Measurements from ENCODE around the gene RFTN2.
"Not testable (repeated sequence)": the region's sequence is repeated elsewhere in the genome, so short reads cannot be mapped to it uniquely, and the experiment has no call there.

Gene RFTN2

GRCh38 chr2:197711578-197711977 is 36.2 kb upstream of the RFTN2 start:
- TF ChIP-seq EZH2 (IDR thresholded peaks at IDR 0.05; ENCODE audit: borderline replicate concordance, low read length) (no peak), CTCF (IDR thresholded peaks at IDR 0.05; ENCODE audit: low read length) (no peak)
- H3K27me3 ChIP-seq (ENCODE audit: insufficient read depth, low read length): no peaks in the 10 kb centered on the region
- H3K9me3 ChIP-seq (ENCODE audit: low read length): no peaks in the 10 kb centered on the region
- peaks cover 43% of the 10 kb centered on the region for H3K79me2 ChIP-seq (ENCODE audit: insufficient read depth, low read length)
- no peak overlapping the region for H2AFZ ChIP-seq (ENCODE audit: low read length)
- H3F3A ChIP-seq (ENCODE audit: insufficient read depth, low read length): no peaks in the 10 kb centered on the region
- H4K20me1 ChIP-seq (ENCODE audit: insufficient read depth, low read length): no peaks in the 10 kb centered on the region
- H3K9me2 ChIP-seq (ENCODE audit: low read depth, low read length): no peaks in the 10 kb centered on the region
- H3K4me3 ChIP-seq (ENCODE audit: low read depth, low read length, poor library complexity, severe bottlenecking): no peak overlapping the region
- no peak overlapping the region for H3K4me2 ChIP-seq (ENCODE audit: low read length)
- no peak overlapping the region for H3K27ac ChIP-seq (ENCODE audit: low read depth, low read length, poor library complexity, severe bottlenecking)
- H3K4me1 ChIP-seq (ENCODE audit: insufficient read depth, low read length, severe bottlenecking): peaks cover 34% of the 10 kb centered on the region
- H3K36me3 ChIP-seq (ENCODE audit: insufficient read depth, low read length): peaks cover 41% of the 10 kb centered on the region
- H3K9ac ChIP-seq (ENCODE audit: low read length): no peak overlapping the region

- H3K79me2 ChIP-seq (ENCODE audit: insufficient read depth, low read length): peaks cover 53% of the 10 kb centered on the region
- no peak overlapping the region for H3K4me2 ChIP-seq (ENCODE audit: low read length)
- peaks cover 40% of the 10 kb centered on the region for H3K4me1 ChIP-seq (ENCODE audit: insufficient read depth, low read length, severe bottlenecking)
- no peak overlapping the region for H3K27ac ChIP-seq (ENCODE audit: low read depth, low read length, poor library complexity, severe bottlenecking)
- H3F3A ChIP-seq (ENCODE audit: insufficient read depth, low read length): no peaks in the 10 kb centered on the region
- no peak for TF ChIP-seq EZH2 (IDR thresholded peaks at IDR 0.05; ENCODE audit: borderline replicate concordance, low read length)
- no peak for TF ChIP-seq CTCF (IDR thresholded peaks at IDR 0.05; ENCODE audit: low read length)
- H3K9me3 ChIP-seq (ENCODE audit: low read length): no peaks in the 10 kb centered on the region
- no peaks in the 10 kb centered on the region for H3K9me2 ChIP-seq (ENCODE audit: low read depth, low read length)
- no peak overlapping the region for H3K9ac ChIP-seq (ENCODE audit: low read length)
- peaks cover 38% of the 10 kb centered on the region for H3K36me3 ChIP-seq (ENCODE audit: insufficient read depth, low read length)
- no peak overlapping the region for H3K4me3 ChIP-seq (ENCODE audit: low read depth, low read length, poor library complexity, severe bottlenecking)
- H2AFZ ChIP-seq (ENCODE audit: low read length): no peak overlapping the region
- no peaks in the 10 kb centered on the region for H4K20me1 ChIP-seq (ENCODE audit: insufficient read depth, low read length)
- no peaks in the 10 kb centered on the region for H3K27me3 ChIP-seq (ENCODE audit: insufficient read depth, low read length)
Observed at GRCh38 chr2:197710424-197711042, 35.1 kb upstream of the RFTN2 start.

GRCh38 chr2:197709140-197709539 is 33.8 kb upstream of the RFTN2 start:
- Histone ChIP-seq H3K4me2 (ENCODE audit: low read length) (peak overlapping the region; percentile 95), H3K36me3 (ENCODE audit: insufficient read depth, low read length) (peaks cover 38% of the 10 kb centered on the region), H3K4me1 (ENCODE audit: insufficient read depth, low read length, severe bottlenecking) (peaks cover 48% of the 10 kb centered on the region), H3K4me3 (ENCODE audit: low read depth, low read length, poor library complexity, severe bottlenecking) (peak overlapping the region; percentile 88), H3K79me2 (ENCODE audit: insufficient read depth, low read length) (peaks cover 54% of the 10 kb centered on the region)
- H3K27ac ChIP-seq (ENCODE audit: low read depth, low read length, poor library complexity, severe bottlenecking); H3K27me3 ChIP-seq (ENCODE audit: insufficient read depth, low read length); H3K9me3 ChIP-seq (ENCODE audit: low read length); H3K9me2 ChIP-seq (ENCODE audit: low read depth, low read length); H3K9ac ChIP-seq (ENCODE audit: low read length); H2AFZ ChIP-seq (ENCODE audit: low read length); H4K20me1 ChIP-seq (ENCODE audit: insufficient read depth, low read length); H3F3A ChIP-seq (ENCODE audit: insufficient read depth, low read length): not testable (repeated sequence)

- H3K4me1 ChIP-seq (ENCODE audit: insufficient read depth, low read length, severe bottlenecking): peaks cover 50% of the 10 kb centered on the region
- peak overlapping the region; percentile 83; the same call in 1 of the 2 replicates for H3K9ac ChIP-seq (ENCODE audit: low read length)
- no peaks in the 10 kb centered on the region for H4K20me1 ChIP-seq (ENCODE audit: insufficient read depth, low read length)
- peaks cover 38% of the 10 kb centered on the region for H3K36me3 ChIP-seq (ENCODE audit: insufficient read depth, low read length)
- no peaks in the 10 kb centered on the region for H3K9me2 ChIP-seq (ENCODE audit: low read depth, low read length)
- no peaks in the 10 kb centered on the region for H3F3A ChIP-seq (ENCODE audit: insufficient read depth, low read length)
- peak overlapping the region; percentile 88 for H3K4me3 ChIP-seq (ENCODE audit: low read depth, low read length, poor library complexity, severe bottlenecking)
- TF ChIP-seq CTCF (IDR thresholded peaks at IDR 0.05; ENCODE audit: low read length): no peak
- TF ChIP-seq EZH2 (IDR thresholded peaks at IDR 0.05; ENCODE audit: borderline replicate concordance, low read length): no peak
- H3K27ac ChIP-seq (ENCODE audit: low read depth, low read length, poor library complexity, severe bottlenecking): no peak overlapping the region
- no peaks in the 10 kb centered on the region for H3K9me3 ChIP-seq (ENCODE audit: low read length)
- no peak overlapping the region for H2AFZ ChIP-seq (ENCODE audit: low read length)
- peak overlapping the region; percentile 95 for H3K4me2 ChIP-seq (ENCODE audit: low read length)
- no peaks in the 10 kb centered on the region for H3K27me3 ChIP-seq (ENCODE audit: insufficient read depth, low read length)
- peaks cover 54% of the 10 kb centered on the region for H3K79me2 ChIP-seq (ENCODE audit: insufficient read depth, low read length)
Observed at GRCh38 chr2:197708331-197708730, 32.9 kb upstream of the RFTN2 start.
